HG02981 (cell line): ENCODE results near the gene MN1.

Experiments
- ATAC-seq: cut with Tn5 transposase; IDR thresholded peaks from one replicate; pipeline ENCODE4 v1.9.1; 2021; ENCODE audit warnings: mild to moderate bottlenecking, moderate library complexity; ENCODE audit not compliant: unreplicated experiment

The MN1 gene

GRCh38 chr22:27801616-27802345 is at the start of gene MN1:
Gene MN1 (minus strand): TSS chr22:27801756. CDS start chr22:27800543, 1,213 bp downstream.
- ATAC-seq: no peak

- ATAC-seq: no peak
Observed at GRCh38 chr22:27850000-27850521, 48.5 kb upstream of the MN1 start.

DNA sequence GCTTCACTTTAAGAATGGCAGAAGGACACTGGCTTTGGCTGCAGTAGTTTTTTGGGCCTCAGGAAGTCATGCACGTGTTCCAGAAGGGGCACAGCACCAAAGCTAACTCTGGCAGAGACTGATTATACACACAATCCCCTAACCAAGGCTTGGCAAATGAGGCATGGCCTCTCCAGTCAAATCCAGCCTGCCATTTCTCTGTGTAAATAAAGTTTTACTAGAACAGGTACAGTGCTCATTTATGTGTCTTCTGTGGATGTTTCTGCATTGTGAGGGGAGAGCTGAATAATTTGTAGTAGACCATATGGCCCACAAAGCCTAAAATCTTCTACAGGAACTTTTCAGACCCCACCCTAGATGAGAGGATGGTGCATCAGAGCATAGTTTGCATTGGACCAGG is 46.4 kb upstream of the MN1 start:
- no peak for ATAC-seq

- no peak for ATAC-seq
Observed at GRCh38 chr22:27846910-27847309, 45.4 kb upstream of the MN1 start.

DNA sequence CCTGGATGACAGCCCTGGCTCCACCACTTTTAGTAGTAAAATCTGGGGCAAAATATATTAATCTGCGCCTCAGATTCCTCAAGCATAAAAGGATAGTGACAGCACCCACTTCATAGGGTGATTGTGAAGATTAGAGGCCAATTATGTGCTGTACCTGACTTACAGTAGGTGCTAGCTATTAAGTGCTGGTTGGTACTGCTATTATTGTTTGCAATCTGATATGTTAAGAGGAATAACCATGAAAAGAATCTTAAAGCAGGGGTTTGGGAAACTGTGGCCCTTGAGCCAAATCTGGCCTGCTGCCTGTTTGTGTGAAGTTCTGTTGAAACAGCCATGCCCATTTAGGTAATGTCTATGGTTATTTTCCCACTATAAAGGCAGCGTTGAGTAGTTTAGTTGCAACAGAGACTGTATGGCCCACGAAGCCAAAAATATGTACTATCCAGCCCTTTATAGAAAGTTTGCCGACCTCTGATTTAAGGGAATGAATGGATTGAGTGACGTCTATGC is 44.7 kb upstream of the MN1 start:
- no peak for ATAC-seq

DNA sequence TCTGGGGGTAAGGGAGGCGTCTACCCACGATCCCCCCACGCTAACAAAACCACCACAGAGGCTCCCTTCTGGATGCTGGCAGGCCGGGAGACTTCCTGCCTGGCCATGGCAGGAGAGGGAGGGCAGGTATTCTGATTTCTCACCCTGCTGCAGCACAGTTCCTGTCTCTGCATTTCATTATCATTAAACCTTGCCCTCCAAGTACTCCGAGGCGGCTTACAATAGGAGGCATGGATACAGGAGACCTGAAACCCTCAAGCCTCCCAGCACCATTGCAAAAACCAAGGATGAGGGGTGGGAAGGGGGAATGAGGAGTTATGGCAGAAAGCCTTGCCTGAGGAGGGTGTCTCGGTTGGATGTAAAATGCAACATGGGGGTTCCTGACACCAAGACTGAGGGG is 44.1 kb upstream of the MN1 start:
- no peak for ATAC-seq

- no peak for ATAC-seq
Observed at GRCh38 chr22:27844656-27845591, 43.4 kb upstream of the MN1 start.

- no peak for ATAC-seq
Observed at GRCh38 chr22:27844256-27844655, 42.7 kb upstream of the MN1 start.

DNA sequence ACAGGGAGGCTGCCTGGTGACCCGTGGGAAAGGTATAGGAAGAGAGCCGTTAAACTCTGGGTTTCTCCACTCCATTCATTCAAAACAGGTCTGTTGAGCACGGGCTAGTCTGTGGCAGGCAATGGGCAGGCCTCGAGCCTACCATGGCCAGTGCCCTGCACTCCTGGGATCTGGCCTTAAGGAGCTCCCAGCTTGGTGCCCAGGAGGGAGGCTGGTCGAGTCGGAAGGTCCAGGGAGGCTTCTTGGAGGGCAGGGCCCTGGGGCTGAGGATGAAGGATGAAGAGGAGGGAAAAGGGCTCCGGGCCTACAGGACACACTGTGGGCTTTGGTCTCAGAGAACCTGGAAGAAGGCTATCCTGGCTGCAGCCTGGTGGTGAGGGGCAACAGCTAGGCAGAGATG is 41.9 kb upstream of the MN1 start:
- no peak for ATAC-seq

DNA sequence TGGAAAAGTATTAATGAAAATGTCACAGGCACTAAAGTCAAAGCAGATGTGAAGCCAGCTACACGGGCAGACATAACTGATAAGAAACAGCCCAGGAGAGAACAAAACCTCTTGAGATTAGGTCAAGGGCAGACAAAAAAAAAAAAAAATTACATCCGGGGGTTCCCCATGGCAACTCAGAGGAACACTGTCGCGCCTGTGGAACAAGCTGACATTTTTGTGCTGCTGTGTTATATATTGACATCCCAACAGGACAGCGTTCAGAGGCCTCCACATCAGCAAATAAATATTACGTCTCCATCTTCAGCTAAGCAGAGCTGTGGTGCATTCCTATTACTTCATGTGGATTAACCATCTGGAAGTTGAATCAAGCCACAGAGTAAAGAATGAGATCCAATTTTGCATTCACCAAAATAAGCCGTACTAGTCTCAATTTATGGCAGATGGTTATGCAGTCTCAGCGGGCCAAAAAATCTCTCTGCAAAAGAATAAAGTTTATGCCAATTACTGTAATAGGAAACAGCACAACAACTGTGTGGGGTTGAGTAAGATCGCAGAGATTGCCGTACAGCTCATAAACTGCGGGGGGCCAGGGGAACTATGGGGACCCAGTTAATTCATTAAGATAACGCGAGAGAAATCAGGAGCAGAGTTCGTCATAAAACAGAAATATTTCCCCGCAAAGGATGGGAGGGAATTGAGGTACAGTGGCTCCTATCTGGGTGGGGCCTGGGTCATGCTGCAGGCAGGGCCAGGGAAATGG is 41.3 kb upstream of the MN1 start:
- ATAC-seq: no peak

DNA sequence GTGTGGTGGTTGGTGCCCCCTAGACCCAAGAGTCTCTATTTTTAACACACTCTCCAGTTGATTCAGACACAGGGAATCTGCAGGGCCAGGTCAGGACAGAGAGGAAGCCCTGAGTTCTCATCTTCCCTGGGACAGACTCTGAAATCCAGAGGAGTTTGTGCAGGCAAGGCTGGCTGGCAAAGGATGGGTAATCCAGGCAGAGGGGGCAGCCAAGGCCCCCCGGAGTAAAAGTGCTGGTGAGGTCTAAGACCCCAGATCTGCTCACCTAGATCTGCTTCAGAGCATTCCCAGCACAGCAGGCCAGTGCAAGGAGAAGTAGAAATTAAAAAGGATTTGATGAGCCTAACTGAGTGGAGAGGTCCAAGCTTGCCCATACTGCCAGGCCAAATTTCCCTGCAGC is 40.6 kb upstream of the MN1 start:
- no peak for ATAC-seq

- no peak for ATAC-seq
Observed at GRCh38 chr22:27840436-27840835, 38.9 kb upstream of the MN1 start.

DNA sequence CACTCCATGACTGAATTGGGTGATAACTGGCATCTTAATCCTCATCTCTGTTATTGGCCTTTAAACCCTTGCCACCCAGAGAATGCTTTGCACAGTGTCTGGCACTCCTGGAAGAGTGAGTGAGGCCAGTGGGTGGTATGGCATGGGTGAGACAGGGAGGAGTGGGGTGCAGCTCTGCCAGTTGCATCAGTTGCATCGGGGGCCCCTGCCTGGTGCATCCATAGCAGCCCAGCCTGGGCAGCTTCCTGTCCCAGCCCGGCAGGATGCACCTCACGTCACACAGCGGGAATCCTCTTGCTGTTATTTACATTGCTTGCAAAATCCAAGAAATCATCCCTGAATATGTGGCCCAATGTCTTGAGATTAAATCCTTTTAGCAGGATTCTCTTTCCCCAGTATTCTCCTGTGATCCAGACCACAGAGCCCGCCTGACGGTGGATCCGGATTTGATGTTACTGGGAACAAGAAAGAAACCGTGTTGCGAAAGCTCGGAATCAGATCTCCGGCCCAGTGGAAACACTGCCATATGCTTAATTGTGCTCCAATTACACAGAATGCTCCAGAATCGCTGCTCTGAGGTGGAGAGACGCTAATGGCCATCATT is 37.6 kb upstream of the MN1 start:
- ATAC-seq: no peak

DNA sequence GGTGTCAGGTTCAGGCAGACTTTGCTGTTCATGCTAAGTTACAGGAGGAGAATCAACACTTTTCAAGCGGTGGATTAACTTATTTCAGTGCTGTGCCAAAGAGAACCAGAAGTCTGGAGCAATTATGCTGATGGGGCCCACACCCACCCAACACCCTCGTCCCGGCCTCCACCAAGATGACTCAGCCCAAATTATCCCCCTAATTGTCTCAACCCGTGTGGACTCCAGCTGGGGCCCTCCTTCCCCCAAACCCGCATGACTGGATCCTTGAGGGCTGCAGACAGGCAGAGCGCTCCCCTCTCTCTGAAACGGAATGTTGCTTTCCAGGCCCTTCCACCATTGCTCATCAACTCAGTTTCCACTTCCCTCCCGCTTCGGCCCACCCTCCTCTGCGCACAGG is 34.6 kb upstream of the MN1 start:
- ATAC-seq: no peak

DNA sequence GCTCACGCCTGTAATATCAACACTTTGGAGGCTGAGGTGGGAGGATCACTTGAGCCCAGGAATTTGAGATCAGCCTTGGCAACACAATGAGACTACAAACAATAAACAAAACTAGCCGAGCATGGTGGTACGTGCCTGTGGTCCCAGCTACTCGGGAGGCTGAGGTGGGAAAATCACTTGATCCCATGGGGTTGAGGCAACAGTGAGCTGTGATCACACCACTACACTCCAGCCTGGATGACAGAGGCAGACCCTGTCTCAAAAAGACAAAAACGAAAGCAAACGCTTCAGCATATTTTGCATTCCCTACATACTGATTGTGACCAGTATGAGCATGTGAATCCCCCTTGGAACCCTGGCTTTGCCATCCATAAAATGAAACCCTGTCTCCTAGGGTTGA is 33.9 kb upstream of the MN1 start:
- ATAC-seq: no peak

GRCh38 chr22:27834364-27835185 is 33.0 kb upstream of the MN1 start:
- no peak for ATAC-seq

- ATAC-seq: no peak
Observed at GRCh38 chr22:27833803-27834202, 32.2 kb upstream of the MN1 start.

GRCh38 chr22:27832606-27833005 is 31.1 kb upstream of the MN1 start:
- no peak for ATAC-seq

- no peak for ATAC-seq
Observed at GRCh38 chr22:27829620-27830019, 28.1 kb upstream of the MN1 start.
